Measurements from ENCODE around the gene ATP9B.

The ATP9B gene

GRCh38 chr18:79382681-79383387 lies 313.6 kb downstream of the ATP9B start:
- no peaks in the 10 kb centered on the region for H3K36me3 ChIP-seq (ENCODE audit: control insufficient read depth in 2 of 2, insufficient read depth in 1 of 2, low read length in 2 of 2)
- H3K9me3 ChIP-seq (ENCODE audit: control insufficient read depth, insufficient read depth, low read depth, low read length): no peaks in the 10 kb centered on the region
- CTCF ChIA-PET: interaction anchor here (0.7 to 7.4 kb wide), 3 partner anchors 147 to 873 kb away, joined by 3 to 139 read pairs (median 92); no protein-coding TSS in a partner anchor
- no peaks in the 10 kb centered on the region for H3K4me1 ChIP-seq (ENCODE audit: control insufficient read depth, insufficient read depth, low read length)
- H3K4me3 ChIP-seq (ENCODE audit: low read depth, low read length): no peak overlapping the region
- POLR2A ChIA-PET: no interaction called here
- H3K27ac ChIP-seq (ENCODE audit: extremely low read depth, low read depth, low read length): no peak overlapping the region
- no peak for TF ChIP-seq KLF1 (tag by site-specific recombination; IDR thresholded peaks at IDR 0.05)
- TF ChIP-seq KLF17 (tag by site-specific recombination; IDR thresholded peaks at IDR 0.05): no peak
- no peak for TF ChIP-seq ZNF350 (tag by site-specific recombination; IDR thresholded peaks at IDR 0.05)
- no peak for TF ChIP-seq ZNF132 (tag by site-specific recombination; IDR thresholded peaks at IDR 0.05; ENCODE audit: borderline replicate concordance)
- no peak for TF ChIP-seq ZSCAN23 (tag by site-specific recombination; IDR thresholded peaks at IDR 0.05)
- no peak for TF ChIP-seq ZSCAN5A (tag by site-specific recombination; IDR thresholded peaks at IDR 0.05)
- TF ChIP-seq ZBTB48 (tag by site-specific recombination; IDR thresholded peaks at IDR 0.05): no peak
- TF ChIP-seq ZNF280C (tag by site-specific recombination; IDR thresholded peaks at IDR 0.05): no peak
- no peak for TF ChIP-seq ZNF558 (tag by site-specific recombination; IDR thresholded peaks at IDR 0.05)
- TF ChIP-seq ZBTB20 (tag by site-specific recombination; IDR thresholded peaks at IDR 0.05): no peak
- TF ChIP-seq ZNF785 (tag by site-specific recombination; IDR thresholded peaks at IDR 0.05): no peak

GRCh38 chr18:79383388-79384056 lies 314.3 kb downstream of the ATP9B start:
- H3K36me3 ChIP-seq (ENCODE audit: control insufficient read depth in 2 of 2, insufficient read depth in 1 of 2, low read length in 2 of 2): no peaks in the 10 kb centered on the region
- CTCF ChIA-PET: interaction anchor here (6.4 to 7.4 kb wide), 2 partner anchors 146 to 260 kb away, joined by 92 to 139 read pairs; no protein-coding TSS in a partner anchor
- TF ChIP-seq PRDM2 (tag by site-specific recombination; IDR thresholded peaks at IDR 0.05; ENCODE audit: borderline replicate concordance) (no peak), SCRT2 (tag by site-specific recombination; IDR thresholded peaks at IDR 0.05) (peak; percentile 56)

More at GRCh38 chr18:79383388-79384056, 314.3 kb downstream of the ATP9B start:
- Histone ChIP-seq H3K4me3 (ENCODE audit: low read depth, low read length) (no peak overlapping the region), H3K4me1 (ENCODE audit: control insufficient read depth, insufficient read depth, low read length) (no peaks in the 10 kb centered on the region), H3K27ac (ENCODE audit: extremely low read depth, low read depth, low read length) (no peak overlapping the region), H3K9me3 (ENCODE audit: control insufficient read depth, insufficient read depth, low read depth, low read length) (no peaks in the 10 kb centered on the region)
- POLR2A ChIA-PET: no interaction called here

Data from HEK293 (cell line).